WTC11 (cell line): ENCODE measurements around the gene CALML4.

Experiments
- ATF3 ChIP-seq: sonication (generic); formaldehyde crosslinking; conservative IDR thresholded peaks from 2 replicates; pipeline ENCODE4 v1.8.1; 2022; ENCODE audit warnings: mild to moderate bottlenecking, missing genetic modification reagents
- CDX4 ChIP-seq: fragments of 250-450 bp; sonication (Bioruptor Pico); IDR thresholded peaks from 2 replicates; pipeline ENCODE4 v1.9.0; 2021; ENCODE audit warnings: moderate library complexity, mild to moderate bottlenecking, inconsistent platforms, borderline replicate concordance
- CREB1 ChIP-seq: sonication (generic); formaldehyde crosslinking; IDR thresholded peaks from 2 replicates; pipeline ENCODE4 v1.8.0; 2023; ENCODE audit warnings: mild to moderate bottlenecking, missing genetic modification reagents
- CTCF ChIP-seq: fragments of 200-600 bp; IDR thresholded peaks from 2 replicates; pipeline ENCODE4 v1.8.0; 2022; ENCODE audit warnings: antibody characterized with exemption
- E2F1 ChIP-seq: sonication (generic); formaldehyde crosslinking; IDR thresholded peaks from 2 replicates; pipeline ENCODE4 v1.8.0; 2022; ENCODE audit warnings: mild to moderate bottlenecking, missing genetic modification reagents
- E2F4 ChIP-seq: sonication (generic); formaldehyde crosslinking; IDR thresholded peaks from 2 replicates; pipeline ENCODE4 v1.8.1; 2022; ENCODE audit warnings: low read depth, mild to moderate bottlenecking, moderate library complexity, missing genetic modification reagents, borderline replicate concordance
- ELF4 ChIP-seq: sonication (generic); formaldehyde crosslinking; IDR thresholded peaks from 2 replicates; pipeline ENCODE4 v1.8.1; 2022; ENCODE audit warnings: low read depth, mild to moderate bottlenecking, moderate library complexity, missing genetic modification reagents
- NR1H2 ChIP-seq: sonication (generic); formaldehyde crosslinking; IDR thresholded peaks from 2 replicates; pipeline ENCODE4 v1.9.0; 2021; ENCODE audit warnings: mild to moderate bottlenecking, moderate library complexity, missing genetic modification reagents
- NR2C2 ChIP-seq: sonication (generic); formaldehyde crosslinking; IDR thresholded peaks from 2 replicates; pipeline ENCODE4 v1.8.0; 2022; ENCODE audit warnings: mild to moderate bottlenecking, missing genetic modification reagents
- NR3C1 ChIP-seq: sonication (generic); formaldehyde crosslinking; conservative IDR thresholded peaks from 2 replicates; pipeline ENCODE4 v1.8.1; 2023; ENCODE audit warnings: low read depth, mild to moderate bottlenecking, missing genetic modification reagents
- SP1 ChIP-seq: sonication (generic); formaldehyde crosslinking; conservative IDR thresholded peaks from 2 replicates; pipeline ENCODE4 v1.8.1; 2022; ENCODE audit warnings: missing genetic modification reagents
- ZNF138 ChIP-seq: sonication (generic); formaldehyde crosslinking; conservative IDR thresholded peaks from 2 replicates; pipeline ENCODE4 v1.8.1; 2022; ENCODE audit warnings: mild to moderate bottlenecking, moderate library complexity, missing genetic modification reagents

GRCh38 chr15:68220489-68220888, 15.4 kb upstream of the CALML4 start:
- no peak for TF ChIP-seq NR1H2
- TF ChIP-seq ZNF138 (CRISPR knock-in tag): no peak
- TF ChIP-seq CTCF: no peak
- TF ChIP-seq CREB1 (CRISPR knock-in tag): no peak
- no peak for TF ChIP-seq ELF4 (CRISPR knock-in tag)
- no peak for TF ChIP-seq ATF3
- no peak for TF ChIP-seq CDX4 (CRISPR knock-in tag)
- no peak for TF ChIP-seq NR3C1
- no peak for TF ChIP-seq SP1 (CRISPR knock-in tag)
- TF ChIP-seq E2F4 (CRISPR knock-in tag): no peak
- no peak for TF ChIP-seq NR2C2 (CRISPR knock-in tag)
- no peak for TF ChIP-seq E2F1
